LNCaP clone FGC (cell line): Measurements from ENCODE around the gene AKAP13.

Experiments used
- DNase-seq: peaks from one replicate; pipeline ENCODE4 v3.0.0-alpha.2; 2011; ENCODE audit warnings: low read depth
- H3K4me3 ChIP-seq: 2 replicates; pipeline ENCODE4 v1.5.1; 2011; ENCODE audit warnings: mild to moderate bottlenecking, low read depth, low read length, control low read depth
- CTCF ChIP-seq: IDR thresholded peaks from 2 replicates; pipeline ENCODE4 v1.5.1; 2012; ENCODE audit warnings: mild to moderate bottlenecking; ENCODE audit not compliant: control insufficient read depth, insufficient read depth; ENCODE audit errors: extremely low read depth

The AKAP13 gene

DNA sequence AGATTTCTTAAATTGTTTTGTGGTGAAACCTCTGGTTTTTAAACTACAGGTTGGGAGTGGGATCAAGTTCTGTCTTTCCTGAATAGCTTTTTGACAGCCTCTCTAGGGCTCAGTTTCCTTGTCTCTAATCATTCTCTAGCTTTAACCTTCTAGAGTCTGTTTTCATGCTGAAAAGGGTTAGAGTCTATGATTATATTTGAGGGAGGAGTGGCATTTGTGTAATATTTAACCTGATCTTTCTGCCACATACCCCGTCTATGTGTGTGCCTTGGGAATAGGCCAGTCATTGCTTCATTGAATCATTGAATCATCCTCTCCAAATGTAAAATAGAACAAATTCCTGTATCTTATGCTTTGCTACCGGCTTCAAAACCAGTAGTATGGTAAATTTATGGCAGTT lies 209.4 kb downstream of the AKAP13 start:
- TF ChIP-seq CTCF: no peak
- no peak overlapping the region for H3K4me3 ChIP-seq
- no peak for DNase-seq

GRCh38 chr15:85591622-85592021 lies 211.2 kb downstream of the AKAP13 start:
- H3K4me3 ChIP-seq: no peak overlapping the region
- no peak for DNase-seq

DNA sequence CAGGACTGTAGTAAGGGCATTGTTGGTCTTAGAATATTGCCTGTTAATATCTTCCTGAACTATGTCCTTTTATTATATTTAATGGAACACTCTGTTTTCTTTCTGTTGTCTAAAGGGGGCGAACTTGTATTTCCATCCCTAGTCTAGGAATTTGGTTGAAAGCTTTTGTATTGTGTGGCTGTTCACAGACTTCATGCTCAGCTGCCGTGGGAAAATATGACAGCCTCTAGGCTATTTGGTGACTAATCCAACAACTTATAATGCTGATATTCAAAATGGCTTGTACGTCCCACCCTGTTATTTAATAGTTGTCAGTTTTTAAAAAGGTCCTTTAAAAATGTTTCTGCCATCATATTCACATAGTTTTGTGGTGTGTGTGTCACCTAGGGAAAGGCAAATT lies 211.7 kb downstream of the AKAP13 start:
- no peak for DNase-seq

More at GRCh38 chr15:85591622-85592021, 211.2 kb downstream of the AKAP13 start:
- TF ChIP-seq CTCF: no peak

DNA sequence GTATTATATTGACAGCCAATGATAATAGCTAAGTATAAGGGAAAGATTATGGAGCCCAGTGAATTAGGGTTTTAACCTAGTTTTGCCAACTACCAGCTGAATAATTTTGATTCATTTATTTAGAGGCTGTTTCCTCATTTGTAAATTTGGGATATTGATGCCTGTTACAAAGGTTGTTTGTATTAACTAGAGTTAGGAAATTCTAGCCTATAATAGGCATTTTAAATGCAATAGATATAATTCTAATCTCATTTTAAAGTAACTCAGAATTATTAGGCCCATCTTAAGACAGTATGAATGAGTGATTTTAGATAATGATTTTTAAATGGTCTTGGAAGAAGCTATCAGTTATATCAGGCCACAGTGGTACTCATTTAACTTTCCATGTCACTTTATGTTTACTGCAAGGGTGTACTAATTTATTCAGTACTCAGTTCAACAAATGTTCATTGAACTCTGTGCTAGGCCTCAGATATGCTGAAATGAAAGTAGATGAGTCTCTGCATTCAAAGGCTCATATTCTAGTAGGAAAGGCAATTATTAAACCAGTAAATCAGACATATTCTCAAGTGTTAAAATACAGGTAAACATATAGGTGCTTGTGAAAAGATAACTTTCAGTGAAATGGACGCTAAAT lies 213.5 kb downstream of the AKAP13 start:
- no peak for DNase-seq
- no peak overlapping the region for H3K4me3 ChIP-seq
- no peak for TF ChIP-seq CTCF

More for the DNA sequence above, 211.7 kb downstream of the AKAP13 start:
- peak; percentile 32 for TF ChIP-seq CTCF
- no peak overlapping the region for H3K4me3 ChIP-seq

DNA sequence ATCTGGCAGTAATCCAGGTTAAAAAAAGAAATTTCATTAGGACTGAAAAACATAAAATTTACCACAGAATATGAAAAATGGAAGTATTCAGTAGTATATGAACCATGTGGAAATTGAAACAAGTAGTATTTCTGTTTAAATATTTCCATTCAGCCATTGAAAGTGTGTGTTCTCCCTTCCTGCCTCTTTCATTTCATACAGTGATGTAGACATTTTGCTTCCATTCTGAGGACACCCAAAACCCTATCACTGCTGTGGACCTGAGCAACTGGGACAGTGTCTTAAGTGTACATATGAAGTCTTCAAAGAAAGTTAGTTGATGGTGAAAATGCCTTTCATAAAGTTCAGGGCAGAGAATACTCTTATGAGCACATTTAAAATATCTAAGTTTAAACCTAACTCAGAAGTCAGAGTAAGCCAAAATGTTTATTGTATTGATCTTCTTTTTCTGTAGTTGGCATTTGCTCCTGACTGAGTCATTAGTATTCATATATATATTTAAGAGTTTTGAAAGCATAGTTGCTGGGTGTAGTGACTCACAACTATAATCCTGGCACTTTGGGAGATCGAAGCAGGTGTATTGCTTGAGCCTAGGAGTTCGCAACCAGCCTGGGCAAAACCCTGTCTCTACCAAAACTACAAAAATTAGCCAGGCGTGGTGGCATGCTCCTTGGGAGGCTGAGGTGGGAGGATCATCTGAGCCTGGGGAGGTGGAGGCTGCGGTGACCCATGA lies 215.6 kb downstream of the AKAP13 start:
- H3K4me3 ChIP-seq: no peak overlapping the region
- no peak for TF ChIP-seq CTCF

DNA sequence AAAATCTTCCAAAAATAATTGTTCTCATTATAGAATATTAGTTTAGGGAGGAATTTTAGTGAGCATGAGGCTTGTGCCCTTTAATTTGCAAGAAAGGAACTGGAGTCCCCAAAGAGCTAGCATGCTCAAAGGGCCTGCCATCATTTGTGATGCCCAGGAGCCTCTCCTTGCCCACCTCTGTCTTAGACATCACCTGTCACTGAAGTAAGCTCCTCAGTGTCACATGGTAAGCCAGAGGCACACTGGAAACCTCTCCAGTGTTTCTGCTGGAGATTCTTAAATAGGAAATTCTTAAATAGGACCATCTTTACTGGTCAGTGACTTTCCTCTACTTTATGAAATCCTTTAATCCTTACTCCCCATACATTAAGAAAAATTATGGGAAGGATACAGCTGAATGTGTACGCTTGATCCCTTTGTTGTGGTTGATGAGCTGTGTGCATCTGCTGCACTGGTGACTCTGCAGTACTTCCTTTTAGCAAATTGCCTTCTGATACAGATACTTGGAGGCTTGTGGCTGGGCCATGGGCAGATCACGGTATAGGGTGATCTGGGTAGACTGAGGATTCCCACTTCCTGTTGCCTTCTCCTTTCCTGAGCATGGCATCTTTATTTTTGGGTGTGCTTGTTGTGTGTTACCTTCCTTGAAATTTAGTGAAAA lies 216.9 kb downstream of the AKAP13 start:
- DNase-seq: no peak
- no peak for TF ChIP-seq CTCF
- H3K4me3 ChIP-seq: no peak overlapping the region

More for the DNA sequence above, 215.6 kb downstream of the AKAP13 start:
- DNase-seq: no peak
